Endodermal cell (in vitro differentiated cells): ENCODE measurements around the gene PIAS2. TPM values are rescaled to one million over a fixed set of nuclear protein-coding genes. Genes with fewer than 3 reads are reported as not detected.

Experiments used
- DNase-seq: peaks from one replicate; pipeline ENCODE4 v3.0.0-alpha.2; 2017
- H3K27ac ChIP-seq: 2 replicates; pipeline ENCODE4 v1.5.1; 2013; ENCODE audit warnings: mild to moderate bottlenecking, low read depth, low read length, moderate library complexity
- H3K27me3 ChIP-seq: 2 replicates; pipeline ENCODE4 v1.6.1; 2013; ENCODE audit warnings: mild to moderate bottlenecking, low read length, moderate library complexity; ENCODE audit not compliant: insufficient read depth, control insufficient read depth, poor library complexity, severe bottlenecking
- H3K36me3 ChIP-seq: 2 replicates; pipeline ENCODE4 v1.7.0; 2013; ENCODE audit warnings: mild to moderate bottlenecking, low read length, moderate library complexity; ENCODE audit not compliant: control insufficient read depth, insufficient read depth
- H3K4me1 ChIP-seq: one replicate; pipeline ENCODE4 v1.7.0; 2013; ENCODE audit warnings: low read length; ENCODE audit not compliant: control insufficient read depth, insufficient read depth
- H3K4me3 ChIP-seq: 2 replicates; pipeline ENCODE4 v1.5.1; 2013; ENCODE audit warnings: mild to moderate bottlenecking, low read length, moderate library complexity
- H3K9ac ChIP-seq: 2 replicates; pipeline ENCODE4 v1.6.1; 2013; ENCODE audit warnings: mild to moderate bottlenecking, low read length, moderate library complexity; ENCODE audit not compliant: poor library complexity, severe bottlenecking; ENCODE audit errors: extremely low read depth
- H3K9me3 ChIP-seq: 2 replicates; pipeline ENCODE4 v1.6.1; 2013; ENCODE audit warnings: mild to moderate bottlenecking, low read length, moderate library complexity; ENCODE audit not compliant: control insufficient read depth
- H3K27ac Mint-ChIP-seq: 2 replicates; pipeline ENCODE4 v1.8.0; 2020; ENCODE audit warnings: mixed read lengths
- H3K27me3 Mint-ChIP-seq: 2 replicates; pipeline ENCODE4 v1.8.0; 2021; ENCODE audit warnings: mild to moderate bottlenecking, mixed read lengths; ENCODE audit not compliant: insufficient read depth
- H3K36me3 Mint-ChIP-seq: 2 replicates; pipeline ENCODE4 v1.8.0; 2020; ENCODE audit warnings: low read depth, mixed read lengths
- H3K4me1 Mint-ChIP-seq: 2 replicates; pipeline ENCODE4 v1.8.0; 2020; ENCODE audit warnings: mixed read lengths
- H3K4me3 Mint-ChIP-seq: 2 replicates; pipeline ENCODE4 v1.8.0; 2020; ENCODE audit warnings: mild to moderate bottlenecking, moderate library complexity, mixed read lengths
- H3K9me3 Mint-ChIP-seq: 2 replicates; pipeline ENCODE4 v1.8.0; 2020; ENCODE audit warnings: mild to moderate bottlenecking, mixed read lengths
- WGBS, 2 experiments: methylation state at CpG; one replicate each; pipeline versions ENCODE4 v1.1.5 to v1.1.7; 2013; ENCODE audit warnings: missing lambda C conversion rate in 2 of 2, mixed read lengths in 1 of 2; ENCODE audit not compliant: insufficient coverage in 1 of 2, insufficient read length in 1 of 2; 5-methylcytosine and 5-hydroxymethylcytosine counted together
- total RNA-seq, 2 donors: library from RNA; stranded (reverse); fragmentation: NEBNext Ultra II Directional in 1 of 2; extraction: Animal tissue kit (Norgen Biotek cat#: 25700) in 1 of 2; gene quantifications; 2 replicates in 1 of 2; 3 replicates in 1 of 2; pipeline ENCODE4 v1.2.1, GENCODE V29; 2021
- TF ChIP-seq, protein P1 (sequence below): fragments of 200-600 bp; sonication (generic); conservative IDR thresholded peaks from 2 replicates; pipeline ENCODE4 v1.5.0; 2021; ENCODE audit warnings: antibody characterized with exemption, mild to moderate bottlenecking

The PIAS2 gene
- total RNA-seq, 2 donors from 2014 or later: 34.8 to 52.0 TPM

- no peaks in the 10 kb centered on the region for H3K9me3 Mint-ChIP-seq
- H3K36me3 Mint-ChIP-seq: no peaks in the 10 kb centered on the region
- H3K36me3 ChIP-seq: no peaks in the 10 kb centered on the region
- no peak overlapping the region for H3K4me3 Mint-ChIP-seq
- no peak overlapping the region for H3K9ac ChIP-seq
- H3K4me3 ChIP-seq: no peak overlapping the region
- no peaks in the 10 kb centered on the region for H3K9me3 ChIP-seq
- TF ChIP-seq, protein P1, sequence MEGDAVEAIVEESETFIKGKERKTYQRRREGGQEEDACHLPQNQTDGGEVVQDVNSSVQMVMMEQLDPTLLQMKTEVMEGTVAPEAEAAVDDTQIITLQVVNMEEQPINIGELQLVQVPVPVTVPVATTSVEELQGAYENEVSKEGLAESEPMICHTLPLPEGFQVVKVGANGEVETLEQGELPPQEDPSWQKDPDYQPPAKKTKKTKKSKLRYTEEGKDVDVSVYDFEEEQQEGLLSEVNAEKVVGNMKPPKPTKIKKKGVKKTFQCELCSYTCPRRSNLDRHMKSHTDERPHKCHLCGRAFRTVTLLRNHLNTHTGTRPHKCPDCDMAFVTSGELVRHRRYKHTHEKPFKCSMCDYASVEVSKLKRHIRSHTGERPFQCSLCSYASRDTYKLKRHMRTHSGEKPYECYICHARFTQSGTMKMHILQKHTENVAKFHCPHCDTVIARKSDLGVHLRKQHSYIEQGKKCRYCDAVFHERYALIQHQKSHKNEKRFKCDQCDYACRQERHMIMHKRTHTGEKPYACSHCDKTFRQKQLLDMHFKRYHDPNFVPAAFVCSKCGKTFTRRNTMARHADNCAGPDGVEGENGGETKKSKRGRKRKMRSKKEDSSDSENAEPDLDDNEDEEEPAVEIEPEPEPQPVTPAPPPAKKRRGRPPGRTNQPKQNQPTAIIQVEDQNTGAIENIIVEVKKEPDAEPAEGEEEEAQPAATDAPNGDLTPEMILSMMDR: no peak
- 82 to 88% methylated on average over 1 of the region's 1 CpG for WGBS, 2 experiments
- H3K27me3 Mint-ChIP-seq: no peaks in the 10 kb centered on the region
- no peaks in the 10 kb centered on the region for H3K27me3 ChIP-seq
- DNase-seq: no peak
- no peak overlapping the region for H3K27ac Mint-ChIP-seq
- no peak overlapping the region for H3K27ac ChIP-seq
- H3K4me1 Mint-ChIP-seq: peaks cover 1% of the 10 kb centered on the region
- H3K4me1 ChIP-seq: no peaks in the 10 kb centered on the region
Observed at GRCh38 chr18:46939337-46939963, 22.1 kb upstream of the PIAS2 start.

DNA sequence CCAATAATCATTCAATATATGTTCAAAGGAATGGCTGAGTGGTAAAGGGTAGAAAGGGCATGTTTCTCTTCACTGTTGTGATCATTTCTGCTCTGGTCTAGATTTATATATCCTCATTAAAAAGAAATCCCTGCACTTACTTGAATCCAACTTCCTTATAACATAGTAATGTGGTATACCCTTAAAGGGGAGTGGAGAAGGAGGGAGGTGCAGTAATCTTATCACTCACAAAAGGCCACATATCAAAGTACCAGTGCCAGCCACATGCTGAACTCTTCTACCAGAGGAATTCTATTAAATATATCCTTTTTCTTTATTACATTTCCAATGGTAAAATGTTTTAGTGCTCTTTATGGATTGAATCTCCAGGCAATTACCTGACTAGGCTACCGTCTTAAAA, 3.3 kb upstream of the PIAS2 start:
- Histone ChIP-seq H3K9ac (no peak overlapping the region), H3K36me3 (no peaks in the 10 kb centered on the region), H3K9me3 (no peaks in the 10 kb centered on the region), H3K27ac (no peak overlapping the region), H3K27me3 (no peaks in the 10 kb centered on the region), H3K4me3 (no peak overlapping the region), H3K4me1 (no peaks in the 10 kb centered on the region)
- H3K9me3 Mint-ChIP-seq: peaks cover 13% of the 10 kb centered on the region
- TF ChIP-seq, protein P1: no peak
- H3K27ac Mint-ChIP-seq: no peak overlapping the region
- no peak for DNase-seq
- H3K4me3 Mint-ChIP-seq: no peak overlapping the region
- peaks cover 19% of the 10 kb centered on the region for H3K4me1 Mint-ChIP-seq
- H3K36me3 Mint-ChIP-seq: peaks cover 2% of the 10 kb centered on the region
- WGBS, 2 experiments: 80 to 93% methylated on average over 1 of the region's 1 CpG
- H3K27me3 Mint-ChIP-seq: no peaks in the 10 kb centered on the region

- no peaks in the 10 kb centered on the region for H3K4me1 ChIP-seq
- 82 to 100% methylated on average over 1 to 2 of the region's 2 CpGs for WGBS, 2 experiments
- no peaks in the 10 kb centered on the region for H3K27me3 Mint-ChIP-seq
- no peaks in the 10 kb centered on the region for H3K36me3 ChIP-seq
- no peaks in the 10 kb centered on the region for H3K9me3 ChIP-seq
- H3K9me3 Mint-ChIP-seq: peaks cover 13% of the 10 kb centered on the region
- no peak overlapping the region for H3K27ac ChIP-seq
- H3K4me3 Mint-ChIP-seq: no peak overlapping the region
- TF ChIP-seq, protein P1: no peak
- DNase-seq: no peak
- no peaks in the 10 kb centered on the region for H3K27me3 ChIP-seq
- H3K36me3 Mint-ChIP-seq: peaks cover 2% of the 10 kb centered on the region
- peaks cover 24% of the 10 kb centered on the region for H3K4me1 Mint-ChIP-seq
- no peak overlapping the region for H3K27ac Mint-ChIP-seq
- H3K4me3 ChIP-seq: no peak overlapping the region
- H3K9ac ChIP-seq: no peak overlapping the region
Observed at GRCh38 chr18:46920067-46920466, 2.8 kb upstream of the PIAS2 start.
